GM18502 (cell line): ENCODE measurements around the gene YPEL2.
"Not testable (repeated sequence)": the region's sequence is repeated elsewhere in the genome, so short reads cannot be mapped to it uniquely, and the experiment has no call there.

ENCODE experiments used
- ATAC-seq: cut with Tn5 transposase; IDR thresholded peaks from one replicate; pipeline ENCODE4 v1.9.1; 2021; ENCODE audit warnings: mild to moderate bottlenecking; ENCODE audit not compliant: unreplicated experiment, poor library complexity

Gene YPEL2

GRCh38 chr17:59399914-59400313, 68.5 kb downstream of the YPEL2 start:
- no peak for ATAC-seq

- no peak for ATAC-seq
Measured at GRCh38 chr17:59400858-59401257, 69.4 kb downstream of the YPEL2 start.

- ATAC-seq, result no peak
Measured at GRCh38 chr17:59401274-59401673, 69.8 kb downstream of the YPEL2 start.

- ATAC-seq, result no peak
Measured at GRCh38 chr17:59401725-59402124, 70.3 kb downstream of the YPEL2 start.

- no peak for ATAC-seq
Measured at GRCh38 chr17:59402760-59403159, 71.3 kb downstream of the YPEL2 start.

- no peak for ATAC-seq
Measured at GRCh38 chr17:59404471-59404870, 73.0 kb downstream of the YPEL2 start.

- ATAC-seq, result no peak
Measured at GRCh38 chr17:59405944-59406705, 74.7 kb downstream of the YPEL2 start.

- ATAC-seq, result no peak
Measured at GRCh38 chr17:59406808-59407381, 75.4 kb downstream of the YPEL2 start.

GRCh38 chr17:59409336-59410048, 78.0 kb downstream of the YPEL2 start:
- no peak for ATAC-seq

- ATAC-seq, result no peak
Measured at GRCh38 chr17:59410049-59410437, 78.6 kb downstream of the YPEL2 start.

GRCh38 chr17:59412431-59412830, 81.0 kb downstream of the YPEL2 start:
- ATAC-seq, result not testable (repeated sequence)

- no peak for ATAC-seq
Measured at GRCh38 chr17:59413014-59413766, 81.7 kb downstream of the YPEL2 start.

- ATAC-seq, result no peak
Measured at GRCh38 chr17:59415397-59415796, 83.9 kb downstream of the YPEL2 start.

GRCh38 chr17:59416184-59416583, 84.7 kb downstream of the YPEL2 start:
- no peak for ATAC-seq

GRCh38 chr17:59417452-59417851, 86.0 kb downstream of the YPEL2 start:
- no peak for ATAC-seq

- no peak for ATAC-seq
Measured at GRCh38 chr17:59418732-59419166, 87.3 kb downstream of the YPEL2 start.

- no peak for ATAC-seq
Measured at GRCh38 chr17:59420901-59421300, 89.4 kb downstream of the YPEL2 start.

- no peak for ATAC-seq
Measured at GRCh38 chr17:59421722-59422121, 90.3 kb downstream of the YPEL2 start.

GRCh38 chr17:59423137-59423724, 91.8 kb downstream of the YPEL2 start:
- ATAC-seq, result no peak

- ATAC-seq, result no peak
Measured at GRCh38 chr17:59423903-59424302, 92.4 kb downstream of the YPEL2 start.
